Left ventricle myocardium inferior (tissue), 1 donor: ENCODE results near the gene NBEA. TPM values are rescaled to one million over a fixed set of nuclear protein-coding genes. Genes with fewer than 3 reads are reported as not detected.
"Not testable (repeated sequence)": the region's sequence is repeated elsewhere in the genome, so short reads cannot be mapped to it uniquely, and the experiment has no call there.

Experiments used
- DNase-seq: peaks from one replicate; pipeline ENCODE4 v3.0.0-alpha.2; 2020
- H3K27ac ChIP-seq: fragments of 200-600 bp; replicated peaks from 2 replicates; pipeline ENCODE4 v1.8.0; 2021
- H3K27me3 ChIP-seq: fragments of 200-600 bp; 2 replicates; pipeline ENCODE4 v1.8.0; 2021; ENCODE audit warnings: low read depth
- H3K36me3 ChIP-seq: fragments of 200-600 bp; 2 replicates; pipeline ENCODE4 v1.8.0; 2021
- H3K4me1 ChIP-seq: fragments of 200-600 bp; 2 replicates; pipeline ENCODE4 v1.8.0; 2021
- H3K4me3 ChIP-seq: fragments of 200-600 bp; 2 replicates; pipeline ENCODE4 v1.8.0; 2021; ENCODE audit warnings: mild to moderate bottlenecking, moderate library complexity
- H3K9me3 ChIP-seq: fragments of 200-600 bp; replicated peaks from 2 replicates; pipeline ENCODE4 v1.8.0; 2021
- CTCF ChIP-seq: fragments of 200-600 bp; IDR thresholded peaks from 2 replicates; pipeline ENCODE4 v1.8.0; 2021; ENCODE audit warnings: antibody characterized with exemption, mild to moderate bottlenecking, borderline replicate concordance
- intact Hi-C: fragments of 100-400 bp; cut with micrococcal nuclease; formaldehyde crosslinking; loops from one replicate; pipeline ENCODE4 v1.11.0; 2022
- total RNA-seq: library from RNA; stranded (reverse); fragmentation: NEBNext Ultra II Directional; extraction: Animal tissue kit (Norgen Biotek cat#: 25700); gene quantifications from one replicate; pipeline ENCODE4 v1.2.1, GENCODE V29; 2021
- donor health status: DM: no; HTN: yes; CAD: no; lungs with severe emphysema.

NBEA gene
- total RNA-seq, 1 donor from 2014 or later, result 21.0 TPM

DNA sequence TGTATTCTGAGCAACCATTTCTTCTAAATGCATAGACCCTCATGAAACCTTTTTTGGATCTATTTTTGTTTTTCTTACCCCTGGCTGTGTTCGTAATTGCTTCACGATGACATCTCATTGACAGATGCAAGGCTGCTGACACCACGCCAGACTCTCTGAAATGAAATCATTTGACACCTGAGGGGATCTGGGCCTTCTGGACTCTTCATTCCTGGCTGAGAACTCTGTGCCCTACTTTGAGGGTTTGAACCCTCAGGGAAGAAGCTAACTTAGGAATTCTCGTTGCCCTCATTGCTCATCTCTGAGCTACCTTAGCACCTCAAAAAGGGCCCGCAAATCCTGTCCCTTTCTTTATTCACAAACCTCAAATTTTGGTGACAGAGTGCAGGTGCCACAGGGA, 40.5 kb upstream of the NBEA start:
- H3K27ac ChIP-seq, result no peak overlapping the region
- no peaks in the 10 kb centered on the region for H3K9me3 ChIP-seq
- H3K27me3 ChIP-seq, result no peaks in the 10 kb centered on the region
- intact Hi-C loops, result no loop called here
- no peak for TF ChIP-seq CTCF
- DNase-seq, result no peak
- no peak overlapping the region for H3K4me3 ChIP-seq
- H3K4me1 ChIP-seq, result no peaks in the 10 kb centered on the region
- H3K36me3 ChIP-seq, result no peaks in the 10 kb centered on the region

DNA sequence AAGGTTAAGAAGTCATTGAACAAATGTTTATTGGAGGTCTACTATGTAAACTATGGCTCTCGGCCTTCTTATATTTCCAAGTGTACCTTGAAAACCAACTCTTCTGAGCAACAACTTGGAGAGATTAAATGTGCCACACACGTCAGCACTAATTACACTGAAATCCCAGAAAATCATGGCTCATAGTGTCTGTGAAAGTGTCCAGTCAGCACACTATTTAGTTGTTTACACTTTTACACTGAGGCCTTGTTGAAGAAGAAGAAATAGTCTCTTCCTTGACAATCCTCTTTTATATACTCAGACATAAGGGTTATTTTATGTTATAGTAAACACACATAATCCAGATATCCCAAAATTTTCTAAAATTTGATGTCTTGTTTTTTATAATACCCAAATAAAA, 30.9 kb upstream of the NBEA start:
- intact Hi-C loops, result no loop called here

GRCh38 chr13:34913040-34913439, 29.0 kb upstream of the NBEA start:
- H3K4me3 ChIP-seq, result no peak overlapping the region
- no peak for TF ChIP-seq CTCF
- DNase-seq, result no peak

More for the DNA sequence above, 30.9 kb upstream of the NBEA start:
- no peak overlapping the region for H3K27ac ChIP-seq
- H3K27me3 ChIP-seq, result no peaks in the 10 kb centered on the region
- no peak for TF ChIP-seq CTCF
- H3K4me1 ChIP-seq, result no peaks in the 10 kb centered on the region
- no peaks in the 10 kb centered on the region for H3K36me3 ChIP-seq
- no peaks in the 10 kb centered on the region for H3K9me3 ChIP-seq
- DNase-seq, result no peak
- no peak overlapping the region for H3K4me3 ChIP-seq

GRCh38 chr13:34914416-34914815, 27.7 kb upstream of the NBEA start:
- TF ChIP-seq CTCF, result no peak
- H3K36me3 ChIP-seq, result no peaks in the 10 kb centered on the region
- H3K9me3 ChIP-seq, result no peaks in the 10 kb centered on the region
- intact Hi-C loops, result no loop called here
- no peak for DNase-seq
- H3K4me3 ChIP-seq, result no peak overlapping the region
- no peak overlapping the region for H3K27ac ChIP-seq
- H3K4me1 ChIP-seq, result no peaks in the 10 kb centered on the region
- H3K27me3 ChIP-seq, result no peaks in the 10 kb centered on the region

More at GRCh38 chr13:34913040-34913439, 29.0 kb upstream of the NBEA start:
- Histone ChIP-seq H3K27ac (no peak overlapping the region), H3K9me3 (no peaks in the 10 kb centered on the region), H3K27me3 (no peaks in the 10 kb centered on the region), H3K4me1 (no peaks in the 10 kb centered on the region), H3K36me3 (no peaks in the 10 kb centered on the region)
- intact Hi-C loops, result no loop called here

- Histone ChIP-seq H3K4me3 (no peak overlapping the region), H3K9me3 (no peaks in the 10 kb centered on the region), H3K36me3 (no peaks in the 10 kb centered on the region), H3K4me1 (no peaks in the 10 kb centered on the region), H3K27ac (no peak overlapping the region), H3K27me3 (no peaks in the 10 kb centered on the region)
- intact Hi-C loops, result no loop called here
- no peak for DNase-seq
- TF ChIP-seq CTCF, result no peak
Observed at GRCh38 chr13:34926508-34926907, 15.6 kb upstream of the NBEA start.

GRCh38 chr13:34928676-34929075, 13.4 kb upstream of the NBEA start:
- H3K36me3 ChIP-seq, H3K27me3 ChIP-seq, intact Hi-C loops, H3K4me1 ChIP-seq, DNase-seq, H3K27ac ChIP-seq, H3K9me3 ChIP-seq, H3K4me3 ChIP-seq: not testable (repeated sequence)
